KOPT-K1 (cell line): ENCODE results near the gene SRRM4.

Experiments used
- H3K27ac ChIP-seq: fragments of 200-600 bp; sonication (generic); 2 replicates; pipeline ENCODE4 v1.5.1; 2016; ENCODE audit warnings: antibody characterized with exemption, mild to moderate bottlenecking, low read depth, low read length; ENCODE audit not compliant: poor library complexity, severe bottlenecking
- H3K36me3 ChIP-seq: fragments of 200-600 bp; sonication (generic); 2 replicates; pipeline ENCODE4 v1.5.1; 2017; ENCODE audit warnings: antibody characterized with exemption, mild to moderate bottlenecking, low read length, moderate library complexity; ENCODE audit not compliant: insufficient read depth
- H3K9me3 ChIP-seq: fragments of 200-600 bp; sonication (generic); 2 replicates; pipeline ENCODE4 v1.5.1; 2017; ENCODE audit warnings: antibody characterized with exemption, low read length, mild to moderate bottlenecking; ENCODE audit not compliant: insufficient read depth, poor library complexity, severe bottlenecking

SRRM4 gene

DNA sequence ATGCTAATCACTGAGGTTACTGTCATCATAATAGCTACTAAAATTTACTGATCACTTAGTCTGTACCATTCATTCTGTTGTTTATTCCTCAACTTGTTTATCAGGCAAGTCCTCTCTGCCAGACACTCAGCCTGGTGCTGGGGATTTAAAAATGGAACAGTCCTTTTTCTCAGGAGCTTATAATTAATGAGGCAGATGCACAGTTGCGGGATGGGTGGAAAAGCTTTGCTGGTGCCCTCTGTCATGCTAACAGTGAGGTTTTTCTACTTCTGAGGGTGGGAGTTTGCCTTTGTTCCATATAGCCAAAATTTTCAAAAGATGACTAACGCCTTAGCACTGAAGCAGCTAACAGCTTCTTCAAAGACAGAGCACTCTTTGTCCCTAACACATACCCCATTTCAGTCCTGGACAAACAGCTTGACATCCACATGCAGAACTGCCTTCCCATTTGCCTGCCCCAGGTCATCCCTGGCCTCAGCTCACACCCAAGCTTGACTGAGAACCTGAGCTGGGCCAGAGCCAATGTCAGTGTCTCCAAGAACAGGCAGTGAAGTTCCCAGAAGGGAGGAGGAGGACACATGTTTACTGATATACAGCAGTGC is 166.6 kb downstream of the SRRM4 start:
- Histone ChIP-seq H3K9me3 (no peaks in the 10 kb centered on the region), H3K27ac (no peak overlapping the region), H3K36me3 (no peaks in the 10 kb centered on the region)

DNA sequence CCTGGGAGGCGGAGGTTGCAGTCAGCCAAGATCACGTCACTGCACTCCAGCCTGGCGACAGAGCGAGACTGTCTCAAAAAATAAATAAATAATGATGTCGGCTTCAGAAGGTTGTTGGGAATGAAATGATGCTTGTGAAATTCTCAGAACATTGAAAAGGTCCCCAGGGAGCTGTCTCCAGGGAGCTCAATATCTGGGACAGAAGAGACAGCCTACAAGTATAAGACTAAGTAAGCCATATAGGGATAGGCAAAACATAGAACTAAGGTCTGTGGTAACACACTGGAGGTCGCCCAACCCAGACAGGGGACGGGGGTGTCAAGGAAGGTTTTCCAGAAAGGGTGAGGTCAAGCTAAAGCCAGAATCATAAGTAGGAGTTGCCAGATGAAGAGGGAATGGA is 167.9 kb downstream of the SRRM4 start:
- Histone ChIP-seq H3K36me3 (no peaks in the 10 kb centered on the region), H3K27ac (no peak overlapping the region)

DNA sequence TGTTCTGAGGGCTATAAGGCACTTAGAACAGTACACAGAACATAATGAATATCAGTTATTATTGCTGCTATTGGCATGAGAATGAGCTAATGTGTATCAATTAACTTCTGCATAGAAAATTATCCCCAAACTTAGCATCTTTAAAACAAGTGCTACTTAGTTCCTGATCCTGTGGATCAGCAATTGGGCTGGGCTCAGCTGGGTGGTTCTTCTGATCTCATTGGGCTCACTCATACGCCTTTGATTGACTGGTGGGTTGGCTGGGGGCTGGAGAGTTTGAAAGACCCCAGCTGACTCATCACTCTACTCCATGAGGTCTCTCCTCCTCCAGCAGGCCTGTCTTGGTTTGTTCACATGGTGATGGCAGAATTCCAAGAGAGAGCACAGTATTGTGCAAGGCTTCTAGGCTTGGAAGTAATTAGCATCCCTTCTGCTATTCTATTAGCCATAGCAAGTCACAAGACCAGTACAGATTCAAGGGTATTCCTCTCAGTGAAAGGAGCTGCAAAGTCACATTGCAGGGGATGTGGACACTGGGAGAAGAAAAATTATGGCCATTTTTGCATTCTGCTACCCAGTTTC is 170.2 kb downstream of the SRRM4 start:
- H3K36me3 ChIP-seq, result no peaks in the 10 kb centered on the region
- H3K27ac ChIP-seq, result no peak overlapping the region
- H3K9me3 ChIP-seq, result no peaks in the 10 kb centered on the region

More for the DNA sequence above, 167.9 kb downstream of the SRRM4 start:
- H3K9me3 ChIP-seq, result no peaks in the 10 kb centered on the region

DNA sequence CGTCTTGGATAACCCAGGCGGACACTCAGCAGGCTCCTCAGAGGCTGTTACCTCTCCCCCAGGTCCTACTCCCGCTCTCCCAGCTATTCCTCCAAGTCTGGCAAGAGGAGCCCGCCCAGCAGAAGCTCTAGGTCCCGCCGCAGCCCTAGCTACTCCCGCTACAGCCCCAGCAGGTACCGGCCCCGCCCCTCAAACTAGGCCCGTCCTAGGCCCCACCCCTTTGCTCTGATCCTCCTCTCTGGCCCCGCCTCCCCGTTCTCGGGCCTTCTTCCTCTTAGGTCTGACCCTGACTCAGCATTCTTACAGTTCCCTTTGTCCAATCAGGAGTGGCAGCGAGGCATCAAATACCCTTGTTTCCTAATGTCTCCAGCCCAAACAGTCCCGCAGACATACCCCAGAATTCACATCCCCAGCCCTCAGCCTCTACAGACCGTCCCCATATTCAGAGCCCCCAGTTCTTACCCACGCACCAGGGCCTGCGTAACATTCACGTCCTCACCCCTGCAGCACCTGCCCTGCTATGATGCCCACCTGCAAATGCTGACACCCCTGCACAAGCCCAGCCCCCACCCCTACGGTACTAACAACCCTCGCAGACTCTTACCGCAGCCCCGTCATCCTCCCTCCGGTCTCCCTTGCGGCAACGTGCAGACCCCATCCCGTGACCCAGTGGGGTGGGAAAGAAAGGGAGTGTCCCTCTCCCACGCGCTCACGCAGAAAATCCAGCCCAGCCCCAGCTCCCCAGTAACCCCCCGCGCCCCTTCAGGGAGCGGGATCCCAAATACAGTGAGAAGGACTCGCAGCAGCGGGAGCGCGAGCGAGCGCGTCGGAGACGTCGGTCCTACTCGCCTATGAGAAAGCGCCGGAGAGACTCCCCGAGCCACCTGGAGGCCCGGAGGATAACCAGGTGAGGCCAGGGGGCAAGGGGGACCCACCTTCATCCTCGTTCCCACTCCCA is 172.4 kb downstream of the SRRM4 start:
- no peaks in the 10 kb centered on the region for H3K9me3 ChIP-seq
- no peak overlapping the region for H3K27ac ChIP-seq
- H3K36me3 ChIP-seq, result no peaks in the 10 kb centered on the region

DNA sequence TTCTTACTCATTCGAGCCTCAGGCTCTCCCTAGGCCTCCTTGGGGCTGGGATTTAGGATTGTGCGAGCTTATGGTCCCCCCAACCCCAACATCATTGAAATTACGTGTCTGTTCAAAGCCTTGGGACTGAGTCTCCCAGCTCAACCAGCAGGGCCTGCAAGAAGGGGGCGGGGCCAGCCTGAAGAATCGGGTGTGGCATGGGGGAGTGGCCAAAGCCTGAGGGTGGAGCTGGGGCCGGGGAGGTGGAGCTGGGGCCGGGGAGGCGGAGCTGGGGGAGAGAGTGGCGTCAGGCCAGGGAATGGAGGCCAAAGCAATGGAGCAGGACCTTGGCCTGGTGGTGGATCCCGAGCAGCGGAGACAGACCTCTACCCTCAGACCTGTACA is 173.1 kb downstream of the SRRM4 start:
- no peak overlapping the region for H3K27ac ChIP-seq
- H3K9me3 ChIP-seq, result no peaks in the 10 kb centered on the region
- H3K36me3 ChIP-seq, result no peaks in the 10 kb centered on the region

DNA sequence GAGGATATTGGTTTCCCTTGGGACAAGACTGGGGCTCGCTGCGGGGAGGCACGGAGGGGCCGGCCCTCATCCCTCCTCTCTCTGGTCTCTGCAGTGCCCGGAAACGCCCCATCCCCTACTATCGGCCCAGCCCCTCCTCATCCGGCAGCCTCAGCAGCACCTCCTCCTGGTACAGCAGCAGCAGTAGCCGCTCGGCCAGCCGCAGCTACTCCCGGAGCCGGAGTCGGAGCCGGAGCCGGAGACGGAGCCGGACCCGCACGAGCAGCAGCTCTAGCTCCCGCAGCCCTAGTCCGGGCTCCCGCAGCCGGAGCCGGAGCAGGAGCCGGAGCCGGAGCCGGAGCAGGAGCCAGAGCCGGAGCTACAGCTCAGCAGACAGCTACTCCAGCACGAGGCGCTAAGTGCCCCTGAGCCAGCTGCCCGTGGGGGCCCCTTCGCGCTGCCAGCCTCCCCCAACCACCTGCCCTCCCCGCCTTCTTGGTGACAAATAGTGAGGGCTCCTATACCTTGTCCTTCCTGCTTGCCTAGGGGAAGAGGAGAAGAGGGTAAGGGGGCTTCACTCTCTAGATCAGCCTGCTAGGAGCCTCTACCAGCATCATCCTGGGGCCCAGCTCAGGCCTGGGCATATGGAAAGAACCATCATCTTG is 175.2 kb downstream of the SRRM4 start:
- Histone ChIP-seq H3K36me3 (no peaks in the 10 kb centered on the region), H3K27ac (no peak overlapping the region), H3K9me3 (no peaks in the 10 kb centered on the region)

DNA sequence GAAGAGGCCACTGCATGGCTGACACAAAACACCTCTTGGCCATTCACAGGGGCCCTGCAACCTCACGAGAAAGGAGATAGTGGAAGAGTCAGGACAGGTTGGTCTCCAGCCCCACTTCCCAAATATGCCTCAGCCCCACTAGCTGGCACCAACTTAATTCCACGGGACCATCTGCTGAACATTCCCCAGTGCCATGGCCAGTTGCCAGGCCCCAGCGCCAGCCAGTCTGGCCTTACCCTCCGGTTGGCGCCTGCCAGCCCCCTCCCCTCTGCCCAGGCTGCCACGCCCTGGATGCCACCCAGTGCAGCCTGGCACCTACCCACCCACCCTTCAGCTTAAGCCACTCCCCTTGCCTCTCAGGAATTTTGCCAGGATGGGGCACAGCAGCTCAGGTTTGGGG is 176.2 kb downstream of the SRRM4 start:
- no peak overlapping the region for H3K27ac ChIP-seq

DNA sequence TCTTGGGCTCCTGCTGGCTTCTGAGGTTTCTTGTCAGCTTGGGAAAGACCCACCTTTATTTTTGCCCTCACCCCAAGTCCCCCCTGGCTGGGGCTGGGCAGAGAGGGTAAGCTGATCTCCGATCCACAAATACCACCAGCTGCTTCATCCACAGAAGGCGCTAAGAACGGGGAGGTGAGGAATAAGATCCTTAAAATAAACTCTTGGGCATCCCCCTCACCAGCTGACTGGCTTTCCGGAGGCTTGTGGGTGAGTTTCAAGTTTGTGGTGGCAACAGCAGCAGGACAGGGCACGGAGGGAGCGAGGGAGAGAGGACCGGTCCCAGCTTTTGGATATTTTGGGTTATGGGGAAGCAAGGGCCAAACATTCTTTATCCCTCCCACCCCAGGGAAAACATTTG is 176.6 kb downstream of the SRRM4 start:
- Histone ChIP-seq H3K9me3 (no peaks in the 10 kb centered on the region), H3K27ac (no peak overlapping the region), H3K36me3 (no peaks in the 10 kb centered on the region)

More for the DNA sequence above, 176.2 kb downstream of the SRRM4 start:
- Histone ChIP-seq H3K36me3 (no peaks in the 10 kb centered on the region), H3K9me3 (no peaks in the 10 kb centered on the region)

DNA sequence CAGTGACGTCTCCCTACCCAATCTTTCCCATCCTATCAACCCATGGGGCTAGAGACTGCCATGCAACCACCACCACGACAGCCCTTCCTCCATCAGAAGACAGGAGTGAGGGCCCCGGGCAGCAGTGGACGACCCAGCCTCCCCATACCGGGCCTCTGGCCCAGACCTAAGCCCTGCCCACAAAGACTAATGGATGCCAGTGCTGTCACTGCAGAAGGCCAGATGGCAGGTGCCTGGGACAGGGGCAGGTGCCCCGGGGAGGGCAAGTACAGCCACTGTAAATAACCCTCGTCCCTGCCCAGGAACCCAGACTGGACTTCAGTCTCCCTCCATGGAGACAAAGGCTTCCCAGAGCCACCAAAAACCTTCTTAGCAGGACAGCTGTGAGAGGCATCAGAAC is 177.1 kb downstream of the SRRM4 start:
- Histone ChIP-seq H3K9me3 (no peaks in the 10 kb centered on the region), H3K27ac (no peak overlapping the region), H3K36me3 (no peaks in the 10 kb centered on the region)

DNA sequence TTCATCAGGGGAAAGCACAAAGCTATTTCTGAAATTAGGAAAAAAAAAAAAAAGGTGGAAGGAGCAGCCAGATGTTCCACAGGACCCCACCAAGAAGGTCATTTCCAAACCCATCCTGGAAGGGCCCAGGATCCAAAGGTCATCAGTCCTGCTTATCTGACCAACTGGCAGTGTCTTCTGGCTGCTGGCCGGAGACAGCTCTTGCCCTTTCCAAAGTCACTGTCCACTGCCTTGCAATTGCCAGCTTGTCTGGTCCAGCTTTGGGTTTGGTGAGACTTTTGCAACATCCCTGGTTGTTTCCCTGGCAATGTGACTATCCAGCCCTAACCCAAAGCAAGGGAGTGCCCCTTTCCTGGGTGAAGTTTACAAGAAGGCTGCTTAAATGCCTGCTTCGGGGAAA is 178.5 kb downstream of the SRRM4 start:
- Histone ChIP-seq H3K27ac (no peak overlapping the region), H3K36me3 (no peaks in the 10 kb centered on the region), H3K9me3 (no peaks in the 10 kb centered on the region)

DNA sequence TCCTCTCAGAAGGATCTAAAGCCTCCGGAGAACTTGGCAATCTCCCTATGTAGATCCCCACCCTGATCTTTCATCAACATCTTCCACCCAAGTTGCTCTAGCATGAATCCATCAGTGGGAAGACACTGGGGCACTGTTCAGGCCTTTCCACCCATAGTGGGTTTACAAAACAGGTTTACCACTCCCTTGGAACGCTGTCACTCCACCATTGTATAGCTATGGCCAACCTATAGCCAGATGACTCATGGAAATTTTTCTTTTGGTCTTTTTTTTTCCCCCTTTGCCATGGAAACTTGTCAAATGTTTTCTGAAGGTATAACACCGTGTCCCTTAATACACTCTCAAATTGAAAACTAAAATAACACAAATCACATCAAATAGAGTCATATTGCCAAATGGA is 186.6 kb downstream of the SRRM4 start:
- H3K36me3 ChIP-seq, result no peaks in the 10 kb centered on the region
- no peaks in the 10 kb centered on the region for H3K9me3 ChIP-seq
- H3K27ac ChIP-seq, result no peak overlapping the region

DNA sequence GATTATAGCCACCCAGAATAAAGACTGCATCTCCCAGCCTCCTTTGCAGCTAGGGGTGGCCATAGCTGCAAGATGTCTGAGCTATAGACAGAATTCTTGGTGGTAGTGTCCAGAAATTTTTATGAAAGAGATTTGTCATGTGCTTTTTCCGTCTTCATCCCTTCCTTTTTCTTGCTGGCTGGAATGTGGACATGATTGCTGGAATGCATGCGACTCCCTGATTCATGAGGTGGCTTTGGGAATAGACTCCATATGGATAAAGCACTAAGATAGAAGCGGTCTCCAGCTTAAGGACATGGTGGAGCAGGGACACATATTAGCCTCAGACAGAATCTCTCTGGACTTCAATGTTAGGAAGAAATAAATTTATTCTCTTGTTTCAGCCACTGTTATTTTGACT is 187.4 kb downstream of the SRRM4 start:
- H3K27ac ChIP-seq, result no peak overlapping the region
- no peaks in the 10 kb centered on the region for H3K36me3 ChIP-seq
- H3K9me3 ChIP-seq, result no peaks in the 10 kb centered on the region

DNA sequence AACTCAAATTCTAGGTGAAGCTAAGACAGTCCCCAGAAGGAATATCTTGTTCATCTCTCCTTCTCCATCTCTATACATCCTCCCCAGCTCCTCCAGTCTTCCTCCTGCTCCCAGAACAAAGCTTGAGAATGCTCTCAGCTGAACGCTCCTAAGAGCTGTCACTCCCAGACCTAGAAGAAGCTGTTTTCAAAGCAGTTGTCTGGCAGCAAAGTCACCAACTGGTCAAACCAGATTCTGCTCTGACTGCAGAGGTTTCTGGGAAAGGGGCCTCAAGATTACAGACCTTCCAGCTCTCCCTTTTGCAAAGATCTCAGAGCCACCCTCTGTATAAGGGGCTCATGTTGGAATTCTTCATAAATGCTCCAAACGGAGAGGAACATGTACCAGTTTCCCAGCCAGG is 187.8 kb downstream of the SRRM4 start:
- no peaks in the 10 kb centered on the region for H3K36me3 ChIP-seq
- H3K27ac ChIP-seq, result no peak overlapping the region

DNA sequence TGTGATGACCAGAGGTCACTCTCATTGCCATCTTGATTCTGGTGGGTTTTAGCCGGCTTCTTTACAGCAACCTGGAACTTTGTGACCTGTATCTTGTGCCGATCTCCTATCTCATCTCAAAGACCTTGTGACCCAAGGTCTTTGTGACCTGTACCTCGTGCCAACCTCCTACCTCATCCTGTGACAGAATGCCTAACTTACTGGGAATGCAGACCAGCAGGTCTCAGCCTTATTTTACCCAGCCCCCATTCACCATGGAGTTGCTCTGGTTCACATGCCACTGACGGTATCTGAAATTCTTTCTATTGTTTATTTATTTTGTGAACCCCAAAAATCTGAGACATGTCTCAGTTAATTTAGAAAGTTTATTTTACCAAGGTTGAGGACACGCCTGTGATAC is 189.9 kb downstream of the SRRM4 start:
- H3K27ac ChIP-seq, result no peak overlapping the region
- H3K9me3 ChIP-seq, result no peaks in the 10 kb centered on the region
- H3K36me3 ChIP-seq, result no peaks in the 10 kb centered on the region

More for the DNA sequence above, 187.8 kb downstream of the SRRM4 start:
- no peaks in the 10 kb centered on the region for H3K9me3 ChIP-seq
